ENCODE data around the gene DNAH8.
"Not testable (repeated sequence)": the region's sequence is repeated elsewhere in the genome, so short reads cannot be mapped to it uniquely, and the experiment has no call there.

The DNAH8 gene

DNA sequence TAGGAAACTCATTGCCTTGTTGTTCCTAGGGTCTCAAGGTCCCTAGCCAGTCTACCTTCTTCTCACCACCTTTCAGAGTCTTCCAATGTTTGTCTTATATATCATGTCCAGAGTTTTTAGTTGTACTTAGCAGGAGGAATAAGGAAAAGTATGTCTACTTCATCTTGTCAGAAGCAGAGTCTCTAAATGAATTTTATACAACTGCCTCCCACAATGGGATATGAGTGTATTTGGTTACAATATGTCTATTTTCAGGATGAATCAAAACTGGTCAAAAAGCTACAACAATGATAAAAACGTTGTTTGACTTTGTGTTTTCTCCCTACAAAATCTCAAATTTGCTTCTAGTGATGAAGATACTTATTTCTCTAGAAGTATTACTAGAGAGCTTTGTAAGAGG, 19.2 kb upstream of the DNAH8 start:
- no peak for DNase-seq
- Histone ChIP-seq H3K36me3 (replicated peaks) (no peaks in the 10 kb centered on the region), H3K27me3 (replicated peaks) (no peaks in the 10 kb centered on the region), H3K27ac (no peak overlapping the region), H3K4me3 (ENCODE audit: low read depth, low read length) (no peak overlapping the region)
- in situ Hi-C loops (cut with HindIII; ENCODE audit: low pct_ligation_motif_present, low sequenced_read_pairs), result no loop called here
- TF ChIP-seq, protein P1, sequence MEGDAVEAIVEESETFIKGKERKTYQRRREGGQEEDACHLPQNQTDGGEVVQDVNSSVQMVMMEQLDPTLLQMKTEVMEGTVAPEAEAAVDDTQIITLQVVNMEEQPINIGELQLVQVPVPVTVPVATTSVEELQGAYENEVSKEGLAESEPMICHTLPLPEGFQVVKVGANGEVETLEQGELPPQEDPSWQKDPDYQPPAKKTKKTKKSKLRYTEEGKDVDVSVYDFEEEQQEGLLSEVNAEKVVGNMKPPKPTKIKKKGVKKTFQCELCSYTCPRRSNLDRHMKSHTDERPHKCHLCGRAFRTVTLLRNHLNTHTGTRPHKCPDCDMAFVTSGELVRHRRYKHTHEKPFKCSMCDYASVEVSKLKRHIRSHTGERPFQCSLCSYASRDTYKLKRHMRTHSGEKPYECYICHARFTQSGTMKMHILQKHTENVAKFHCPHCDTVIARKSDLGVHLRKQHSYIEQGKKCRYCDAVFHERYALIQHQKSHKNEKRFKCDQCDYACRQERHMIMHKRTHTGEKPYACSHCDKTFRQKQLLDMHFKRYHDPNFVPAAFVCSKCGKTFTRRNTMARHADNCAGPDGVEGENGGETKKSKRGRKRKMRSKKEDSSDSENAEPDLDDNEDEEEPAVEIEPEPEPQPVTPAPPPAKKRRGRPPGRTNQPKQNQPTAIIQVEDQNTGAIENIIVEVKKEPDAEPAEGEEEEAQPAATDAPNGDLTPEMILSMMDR (IDR thresholded peaks at IDR 0.05; ENCODE audit: low read depth, low read length, missing control alignments), result no peak

DNA sequence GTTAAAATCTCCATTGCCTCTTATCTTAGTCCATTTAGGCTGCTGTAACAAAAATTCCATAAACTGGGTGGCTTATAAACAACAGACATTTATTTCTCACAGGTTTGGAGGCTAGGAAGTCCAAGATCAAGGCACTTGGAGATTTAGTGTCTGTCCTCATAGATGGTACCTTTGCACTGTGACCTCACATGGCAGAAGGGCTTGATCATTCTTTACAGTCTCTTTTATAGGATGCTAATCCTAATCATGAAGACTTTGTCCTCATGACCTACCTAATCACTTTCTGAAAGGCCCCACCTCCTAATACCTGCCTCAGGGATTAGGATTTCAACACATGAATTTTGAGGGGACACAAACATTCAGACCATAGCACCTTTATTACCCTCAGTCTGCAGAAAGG, 18.8 kb upstream of the DNAH8 start:
- in situ Hi-C loops (cut with HindIII; ENCODE audit: low pct_ligation_motif_present, low sequenced_read_pairs), result no loop called here
- H3K27ac ChIP-seq, result no peak overlapping the region
- H3K4me3 ChIP-seq (ENCODE audit: low read depth, low read length), result no peak overlapping the region
- no peak for DNase-seq
- H3K27me3 ChIP-seq (replicated peaks), result no peaks in the 10 kb centered on the region
- no peaks in the 10 kb centered on the region for H3K36me3 ChIP-seq (replicated peaks)
- TF ChIP-seq, protein P1 (IDR thresholded peaks at IDR 0.05; ENCODE audit: low read depth, low read length, missing control alignments), result no peak

DNA sequence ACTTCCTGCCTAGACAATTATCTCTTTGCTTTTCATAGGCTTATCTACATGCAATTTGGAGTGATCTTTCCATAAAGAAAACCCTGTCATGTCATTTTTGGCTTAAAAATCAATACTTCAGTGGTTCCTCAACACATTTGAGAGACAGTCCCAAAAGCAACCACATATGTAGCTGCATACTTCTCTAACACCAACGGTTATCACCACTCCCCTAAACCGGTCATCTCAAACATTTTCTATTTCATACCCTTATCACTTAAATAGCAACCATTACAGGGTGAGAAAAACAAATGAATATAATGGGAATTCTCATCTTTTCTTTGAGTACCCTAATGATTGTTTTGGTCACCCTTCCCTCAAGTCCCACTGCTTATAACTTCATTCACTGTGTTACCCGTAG, 17.3 kb upstream of the DNAH8 start:
- in situ Hi-C loops (cut with HindIII; ENCODE audit: low pct_ligation_motif_present, low sequenced_read_pairs), result no loop called here
- DNase-seq, result no peak
- H3K27me3 ChIP-seq (replicated peaks), result no peaks in the 10 kb centered on the region
- no peak overlapping the region for H3K27ac ChIP-seq
- TF ChIP-seq, protein P1 (IDR thresholded peaks at IDR 0.05; ENCODE audit: low read depth, low read length, missing control alignments), result no peak
- no peak overlapping the region for H3K4me3 ChIP-seq (ENCODE audit: low read depth, low read length)
- no peaks in the 10 kb centered on the region for H3K36me3 ChIP-seq (replicated peaks)

DNA sequence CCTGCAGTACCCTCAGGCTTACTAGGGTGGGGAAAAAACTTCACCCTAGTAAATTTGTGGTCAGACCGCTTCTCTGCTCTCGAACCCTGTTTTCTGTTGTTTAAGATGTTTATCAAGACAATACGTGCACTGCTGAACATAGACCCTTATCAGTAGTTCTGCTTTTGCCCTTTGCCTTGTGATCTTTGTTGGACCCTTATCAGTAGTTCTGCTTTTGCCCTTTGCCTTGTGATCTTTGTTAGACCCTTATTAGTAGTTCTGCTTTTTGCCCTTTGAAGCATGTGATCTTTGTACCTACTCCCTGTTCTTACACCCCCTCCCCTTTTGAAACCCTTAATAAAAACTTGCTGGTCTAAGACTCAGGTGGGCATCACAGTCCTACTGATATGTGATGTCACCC, 15.4 kb upstream of the DNAH8 start:
- H3K36me3 ChIP-seq (replicated peaks); H3K4me3 ChIP-seq (ENCODE audit: low read depth, low read length); DNase-seq; H3K27me3 ChIP-seq (replicated peaks); in situ Hi-C loops (cut with HindIII; ENCODE audit: low pct_ligation_motif_present, low sequenced_read_pairs); H3K27ac ChIP-seq: not testable (repeated sequence)

DNA sequence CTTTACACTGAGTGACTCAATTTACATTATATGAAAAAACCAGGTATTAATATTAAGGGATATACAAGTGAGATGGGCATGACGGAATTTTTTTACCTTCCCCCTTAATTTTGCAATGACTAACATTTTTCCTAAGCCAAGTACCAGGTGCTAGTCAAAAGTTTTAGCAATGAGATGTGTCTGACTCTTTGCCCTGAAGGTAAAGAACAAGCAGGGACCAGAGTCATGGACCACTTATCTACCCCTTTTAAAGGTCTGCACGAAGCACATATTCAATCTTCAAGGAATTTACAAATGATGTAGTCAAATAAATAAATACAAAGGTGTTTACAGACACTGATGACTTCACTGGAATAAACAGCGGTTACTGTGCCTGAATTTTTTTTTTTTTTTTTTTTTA, 13.6 kb upstream of the DNAH8 start:
- TF ChIP-seq, protein P1 (IDR thresholded peaks at IDR 0.05; ENCODE audit: low read depth, low read length, missing control alignments), result no peak
- Histone ChIP-seq H3K27me3 (replicated peaks) (no peaks in the 10 kb centered on the region), H3K4me3 (ENCODE audit: low read depth, low read length) (no peak overlapping the region), H3K27ac (no peak overlapping the region), H3K36me3 (replicated peaks) (no peaks in the 10 kb centered on the region)
- in situ Hi-C loops (cut with HindIII; ENCODE audit: low pct_ligation_motif_present, low sequenced_read_pairs), result no loop called here
- no peak for DNase-seq

DNA sequence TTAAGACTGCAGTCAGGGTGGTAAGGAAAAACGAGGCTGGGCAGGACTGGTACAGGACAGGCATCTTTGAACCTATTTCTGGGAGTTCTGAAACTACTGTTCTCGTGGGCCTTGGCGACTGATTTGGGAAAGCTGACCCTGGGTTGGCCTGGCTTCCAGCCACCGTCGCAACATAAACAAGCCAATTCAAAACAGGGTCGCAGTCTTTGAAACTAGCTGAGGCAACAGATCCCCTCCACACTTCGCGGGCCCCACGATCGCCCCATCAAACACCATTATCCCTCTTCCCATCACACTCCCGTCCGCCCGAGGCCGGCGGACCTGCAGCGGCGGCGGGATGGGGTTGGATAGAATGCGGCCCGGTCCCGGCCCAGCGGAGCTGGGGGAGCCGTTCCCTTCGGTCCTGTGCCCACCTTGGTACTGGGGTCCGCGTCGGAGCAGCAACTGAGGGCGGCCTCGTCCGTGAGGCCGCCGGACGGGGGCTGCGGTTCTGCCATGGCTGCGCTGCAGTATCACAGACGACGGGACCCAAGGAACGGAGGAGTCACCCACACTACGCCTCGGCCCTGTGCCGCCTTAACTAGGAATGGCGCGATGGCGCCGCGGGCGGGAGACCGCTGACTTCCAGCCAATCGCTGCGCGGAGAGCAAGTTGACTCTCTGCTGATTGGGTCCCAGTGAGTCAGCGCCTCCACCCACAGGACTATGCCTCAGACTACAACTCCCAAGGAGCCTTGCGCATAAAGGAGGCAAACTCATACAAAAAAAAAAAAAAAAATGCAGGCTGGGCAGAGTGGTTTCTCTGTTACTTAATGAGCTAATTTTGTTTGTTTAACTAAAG, 12.3 kb upstream of the DNAH8 start, which contains the start of gene GLO1:
GLO1 (minus strand) TSS at position 588 of the 840 bp plus-strand sequence; CDS start at position 497, 91 bp downstream.
- no peaks in the 10 kb centered on the region for H3K36me3 ChIP-seq (replicated peaks)
- TF ChIP-seq, protein P1 (IDR thresholded peaks at IDR 0.05; ENCODE audit: low read depth, low read length, missing control alignments), result no peak
- H3K4me3 ChIP-seq (ENCODE audit: low read depth, low read length), result peak within 1 kb of the TSS; percentile 77

More for the DNA sequence above, 12.3 kb upstream of the DNAH8 start, which contains the start of gene GLO1:
- peak; percentile 99 for DNase-seq
- H3K27me3 ChIP-seq (replicated peaks), result no peaks in the 10 kb centered on the region
- in situ Hi-C loops (cut with HindIII; ENCODE audit: low pct_ligation_motif_present, low sequenced_read_pairs), result no loop called here
- peak within 1 kb of the TSS; percentile 88 for H3K27ac ChIP-seq

Measured in brain microvascular endothelial cell (primary cell).